Gastroesophageal sphincter (tissue), 3 donors: ENCODE results near the gene TECPR1.

Experiments used
- EP300 ChIP-seq: sonication (generic); formaldehyde crosslinking; IDR thresholded peaks from one replicate; pipeline ENCODE4 v1.6.1; 2017; ENCODE audit warnings: antibody characterized with exemption, mild to moderate bottlenecking
- POLR2A ChIP-seq, 2 donors: fragments of 450-650 bp; IDR thresholded peaks; one replicate each; pipeline ENCODE4 v1.6.1; 2017; ENCODE audit warnings: antibody characterized with exemption in 2 of 2, mild to moderate bottlenecking in 2 of 2, moderate library complexity in 1 of 2
- POLR2AphosphoS5 ChIP-seq: sonication (generic); formaldehyde crosslinking; IDR thresholded peaks from one replicate; pipeline ENCODE4 v1.6.1; 2017; ENCODE audit warnings: antibody characterized with exemption
- TF ChIP-seq, protein P1 (sequence below), 4 experiments: fragments of 200-600 bp in 2 of 4; fragments of 450-650 bp in 2 of 4; sonication (generic) in 1 of 4; IDR thresholded peaks; one replicate each; pipeline ENCODE4 v1.5.1; 2017 to 2019; ENCODE audit warnings: antibody characterized with exemption in 4 of 4, mild to moderate bottlenecking in 2 of 4, moderate library complexity in 2 of 4

DNA sequence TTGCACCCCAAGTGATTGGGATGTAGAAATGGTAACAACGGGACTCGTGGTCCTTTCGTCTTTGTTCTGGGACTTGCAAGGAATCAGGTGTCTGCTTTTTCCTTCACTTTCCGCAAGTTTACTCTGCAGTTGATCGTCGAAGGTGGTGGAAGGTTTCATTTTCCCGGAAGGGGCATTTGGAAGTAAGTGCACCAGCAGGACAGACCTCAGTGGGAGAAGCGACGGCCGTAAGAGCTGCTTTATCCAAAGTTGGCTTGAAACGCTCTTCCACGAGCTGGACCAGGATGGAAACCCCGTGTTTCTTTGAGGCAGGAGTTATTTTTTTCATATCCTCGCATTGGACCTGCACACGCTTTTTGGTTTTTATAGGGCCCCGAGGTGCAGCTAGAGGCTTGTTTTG is 30.7 kb upstream of the TECPR1 start:
- TF ChIP-seq, protein P1, sequence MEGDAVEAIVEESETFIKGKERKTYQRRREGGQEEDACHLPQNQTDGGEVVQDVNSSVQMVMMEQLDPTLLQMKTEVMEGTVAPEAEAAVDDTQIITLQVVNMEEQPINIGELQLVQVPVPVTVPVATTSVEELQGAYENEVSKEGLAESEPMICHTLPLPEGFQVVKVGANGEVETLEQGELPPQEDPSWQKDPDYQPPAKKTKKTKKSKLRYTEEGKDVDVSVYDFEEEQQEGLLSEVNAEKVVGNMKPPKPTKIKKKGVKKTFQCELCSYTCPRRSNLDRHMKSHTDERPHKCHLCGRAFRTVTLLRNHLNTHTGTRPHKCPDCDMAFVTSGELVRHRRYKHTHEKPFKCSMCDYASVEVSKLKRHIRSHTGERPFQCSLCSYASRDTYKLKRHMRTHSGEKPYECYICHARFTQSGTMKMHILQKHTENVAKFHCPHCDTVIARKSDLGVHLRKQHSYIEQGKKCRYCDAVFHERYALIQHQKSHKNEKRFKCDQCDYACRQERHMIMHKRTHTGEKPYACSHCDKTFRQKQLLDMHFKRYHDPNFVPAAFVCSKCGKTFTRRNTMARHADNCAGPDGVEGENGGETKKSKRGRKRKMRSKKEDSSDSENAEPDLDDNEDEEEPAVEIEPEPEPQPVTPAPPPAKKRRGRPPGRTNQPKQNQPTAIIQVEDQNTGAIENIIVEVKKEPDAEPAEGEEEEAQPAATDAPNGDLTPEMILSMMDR (IDR thresholded peaks at IDR 0.05), result no peak
- TF ChIP-seq POLR2AphosphoS5 (no peak), POLR2A (IDR thresholded peaks at IDR 0.05) (no peak), EP300 (no peak)
